Activated CD8-positive, alpha-beta T cell treated with anti-CD3 and anti-CD28 coated beads for 36 hours (primary cell): ENCODE measurements around the gene PLS3. TPM values are rescaled to one million over a fixed set of nuclear protein-coding genes. Genes with fewer than 3 reads are reported as not detected.

Experiments used
- ATAC-seq: fragments of 200-7000 bp; cut with Tn5 transposase; one replicate; pipeline ENCODE4 v1.10.0; 2021; ENCODE audit warnings: mild to moderate bottlenecking, moderate library complexity
- CTCF ChIA-PET: fragments of 350-600 bp; sonication (Branson Sonifier 250); formaldehyde crosslinking; loops from one replicate; lab custom pipeline; 2021; ENCODE audit warnings: antibody characterized with exemption; lab: Charles Lee
- POLR2A ChIA-PET: fragments of 350-600 bp; sonication (Branson Sonifier 250); formaldehyde crosslinking; loops from one replicate; lab custom pipeline; 2021; ENCODE audit warnings: antibody characterized with exemption; lab: Charles Lee
- DNase-seq: peaks from one replicate; pipeline ENCODE4 v3.0.0-alpha.2; 2020
- H3K27ac Mint-ChIP-seq: one replicate; pipeline ENCODE4 v1.8.0; 2021; ENCODE audit warnings: mild to moderate bottlenecking, mixed read lengths
- H3K27me3 Mint-ChIP-seq: one replicate; pipeline ENCODE4 v1.8.0; 2021; ENCODE audit warnings: mixed read lengths
- H3K36me3 Mint-ChIP-seq: one replicate; pipeline ENCODE4 v1.8.0; 2021; ENCODE audit warnings: low read depth, mixed read lengths
- H3K4me1 Mint-ChIP-seq: one replicate; pipeline ENCODE4 v1.8.0; 2021; ENCODE audit warnings: low read depth, mixed read lengths
- H3K4me3 Mint-ChIP-seq: one replicate; pipeline ENCODE4 v1.8.0; 2021; ENCODE audit warnings: mild to moderate bottlenecking, moderate library complexity, mixed read lengths
- H3K9me3 Mint-ChIP-seq: one replicate; pipeline ENCODE4 v1.8.0; 2021; ENCODE audit warnings: mixed read lengths
- intact Hi-C: fragments of 100-400 bp; cut with micrococcal nuclease; formaldehyde crosslinking; loops from one replicate; pipeline ENCODE4 v1.10.0; 2022
- total RNA-seq, 2 experiments: library from RNA; stranded (reverse); gene quantifications; one replicate each; pipeline ENCODE4 v1.2.3, GENCODE V29; 2021
- TF ChIP-seq, protein P1 (sequence below): fragments of 200-600 bp; IDR thresholded peaks from one replicate; pipeline ENCODE4 v1.8.0; 2022; ENCODE audit warnings: antibody characterized with exemption, mild to moderate bottlenecking

Gene PLS3
- total RNA-seq, 2 experiments from 2014 or later, result 2.0 to 2.2 TPM

DNA sequence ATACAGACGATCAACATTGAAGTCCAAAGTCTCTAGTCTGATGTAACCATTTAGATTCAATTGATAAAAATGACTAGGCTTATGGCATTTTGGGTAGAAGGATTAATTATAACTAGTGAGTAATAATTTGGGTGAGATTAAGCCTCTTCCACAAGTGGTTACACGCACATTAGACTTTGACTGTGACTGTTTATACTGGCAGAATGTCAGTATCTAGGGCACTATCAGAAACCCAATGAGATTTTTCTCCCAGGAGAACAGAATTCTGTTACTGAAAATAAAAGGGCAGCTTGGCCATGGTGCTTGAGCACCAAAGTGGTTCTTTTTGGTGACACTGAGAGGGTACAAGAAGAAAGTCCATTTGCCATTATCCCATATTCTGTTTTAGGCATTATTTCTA lies 3.3 kb downstream of the PLS3 start:
- POLR2A ChIA-PET, result no interaction called here

DNA sequence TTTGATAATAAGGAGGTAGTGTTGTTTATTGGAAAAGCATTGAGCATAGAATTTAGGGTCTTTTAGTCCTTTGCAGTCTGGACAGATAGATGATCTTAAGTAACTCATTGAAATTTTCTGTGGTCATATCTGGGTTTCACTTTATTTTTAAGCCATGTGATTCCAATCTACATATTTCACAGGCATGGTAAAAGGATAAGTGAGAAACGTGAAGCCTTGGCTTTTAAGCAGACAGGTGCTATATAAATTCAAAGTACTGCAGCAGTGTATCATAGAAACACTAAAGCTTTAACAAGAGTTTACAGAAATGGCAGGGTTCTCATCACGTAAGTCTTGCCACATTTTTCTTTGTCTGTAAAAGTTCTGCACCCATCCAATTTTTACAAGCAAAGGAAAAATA lies 4.9 kb downstream of the PLS3 start:
- H3K27me3 Mint-ChIP-seq, result peaks cover 5% of the 10 kb centered on the region
- ChIA-PET POLR2A (no interaction called here), CTCF (no interaction called here)
- H3K27ac Mint-ChIP-seq, result no peak overlapping the region
- ATAC-seq (no peak), DNase-seq (no peak)
- no peaks in the 10 kb centered on the region for H3K4me1 Mint-ChIP-seq
- TF ChIP-seq, protein P1, sequence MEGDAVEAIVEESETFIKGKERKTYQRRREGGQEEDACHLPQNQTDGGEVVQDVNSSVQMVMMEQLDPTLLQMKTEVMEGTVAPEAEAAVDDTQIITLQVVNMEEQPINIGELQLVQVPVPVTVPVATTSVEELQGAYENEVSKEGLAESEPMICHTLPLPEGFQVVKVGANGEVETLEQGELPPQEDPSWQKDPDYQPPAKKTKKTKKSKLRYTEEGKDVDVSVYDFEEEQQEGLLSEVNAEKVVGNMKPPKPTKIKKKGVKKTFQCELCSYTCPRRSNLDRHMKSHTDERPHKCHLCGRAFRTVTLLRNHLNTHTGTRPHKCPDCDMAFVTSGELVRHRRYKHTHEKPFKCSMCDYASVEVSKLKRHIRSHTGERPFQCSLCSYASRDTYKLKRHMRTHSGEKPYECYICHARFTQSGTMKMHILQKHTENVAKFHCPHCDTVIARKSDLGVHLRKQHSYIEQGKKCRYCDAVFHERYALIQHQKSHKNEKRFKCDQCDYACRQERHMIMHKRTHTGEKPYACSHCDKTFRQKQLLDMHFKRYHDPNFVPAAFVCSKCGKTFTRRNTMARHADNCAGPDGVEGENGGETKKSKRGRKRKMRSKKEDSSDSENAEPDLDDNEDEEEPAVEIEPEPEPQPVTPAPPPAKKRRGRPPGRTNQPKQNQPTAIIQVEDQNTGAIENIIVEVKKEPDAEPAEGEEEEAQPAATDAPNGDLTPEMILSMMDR, result no peak
- no peak overlapping the region for H3K4me3 Mint-ChIP-seq
- no peaks in the 10 kb centered on the region for H3K9me3 Mint-ChIP-seq
- H3K36me3 Mint-ChIP-seq, result no peaks in the 10 kb centered on the region
- intact Hi-C loops, result loop anchor here (10.0 kb wide), 1 partner anchor 59 kb away; no protein-coding TSS in a partner anchor

More for the DNA sequence above, 3.3 kb downstream of the PLS3 start:
- Mint-ChIP-seq H3K4me3 (no peak overlapping the region), H3K4me1 (no peaks in the 10 kb centered on the region), H3K27me3 (peaks cover 14% of the 10 kb centered on the region), H3K36me3 (no peaks in the 10 kb centered on the region), H3K9me3 (no peaks in the 10 kb centered on the region), H3K27ac (no peak overlapping the region)
- intact Hi-C loops, result loop anchor here (10.0 kb wide), 1 partner anchor 61 kb away; no protein-coding TSS in a partner anchor
- no peak for DNase-seq
- TF ChIP-seq, protein P1, result no peak
- CTCF ChIA-PET, result no interaction called here
- no peak for ATAC-seq

DNA sequence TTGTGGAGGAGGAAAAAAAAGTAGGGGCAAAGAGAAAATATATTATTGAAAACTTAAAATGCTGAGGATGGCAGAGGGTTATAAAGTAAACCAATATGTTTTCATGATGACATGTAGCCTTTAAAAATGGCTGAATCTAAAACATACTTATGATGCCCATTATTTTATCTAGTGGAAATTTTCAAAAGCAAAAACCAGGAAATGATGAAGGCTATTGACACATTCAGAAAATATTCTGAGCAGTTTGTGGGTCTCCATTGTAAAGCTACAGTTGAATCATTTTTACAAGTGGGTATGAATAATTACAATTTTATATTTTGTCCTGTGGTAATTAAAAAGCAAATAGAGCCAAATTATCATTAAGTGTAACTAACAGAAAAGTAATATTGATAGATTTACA lies 10.7 kb downstream of the PLS3 start:
- no peaks in the 10 kb centered on the region for H3K36me3 Mint-ChIP-seq
- no peak for ATAC-seq
- DNase-seq, result no peak
- no peaks in the 10 kb centered on the region for H3K4me1 Mint-ChIP-seq
- no peaks in the 10 kb centered on the region for H3K27me3 Mint-ChIP-seq
- intact Hi-C loops, result no loop called here
- no peaks in the 10 kb centered on the region for H3K9me3 Mint-ChIP-seq
- TF ChIP-seq, protein P1, result no peak
- no peak overlapping the region for H3K4me3 Mint-ChIP-seq
- H3K27ac Mint-ChIP-seq, result no peak overlapping the region
- ChIA-PET CTCF (no interaction called here), POLR2A (no interaction called here)

DNA sequence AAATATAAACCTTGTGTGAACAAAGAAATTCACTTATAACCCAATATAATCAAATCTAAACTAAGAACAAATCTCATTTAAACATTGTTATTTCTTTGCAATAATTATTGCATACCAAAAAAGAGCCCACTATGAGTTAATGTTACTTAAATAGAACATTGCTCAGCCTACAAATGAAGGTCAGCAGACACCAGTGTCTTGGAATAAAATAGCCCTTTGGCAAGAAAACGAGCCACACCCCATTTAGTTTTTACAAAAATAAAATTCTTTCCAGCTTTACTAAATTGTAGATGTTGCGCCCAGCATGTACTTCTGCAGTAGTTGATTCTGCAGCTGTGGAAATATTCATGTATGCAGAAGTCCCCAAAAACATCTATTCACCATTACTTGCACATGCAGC lies 12.2 kb downstream of the PLS3 start:
- H3K4me3 Mint-ChIP-seq, result no peak overlapping the region
- intact Hi-C loops, result no loop called here
- TF ChIP-seq, protein P1, result no peak
- POLR2A ChIA-PET, result no interaction called here
- CTCF ChIA-PET, result no interaction called here
- no peaks in the 10 kb centered on the region for H3K36me3 Mint-ChIP-seq
- no peaks in the 10 kb centered on the region for H3K27me3 Mint-ChIP-seq
- no peak overlapping the region for H3K27ac Mint-ChIP-seq
- no peak for DNase-seq
- no peaks in the 10 kb centered on the region for H3K9me3 Mint-ChIP-seq
- no peaks in the 10 kb centered on the region for H3K4me1 Mint-ChIP-seq
- ATAC-seq, result no peak

DNA sequence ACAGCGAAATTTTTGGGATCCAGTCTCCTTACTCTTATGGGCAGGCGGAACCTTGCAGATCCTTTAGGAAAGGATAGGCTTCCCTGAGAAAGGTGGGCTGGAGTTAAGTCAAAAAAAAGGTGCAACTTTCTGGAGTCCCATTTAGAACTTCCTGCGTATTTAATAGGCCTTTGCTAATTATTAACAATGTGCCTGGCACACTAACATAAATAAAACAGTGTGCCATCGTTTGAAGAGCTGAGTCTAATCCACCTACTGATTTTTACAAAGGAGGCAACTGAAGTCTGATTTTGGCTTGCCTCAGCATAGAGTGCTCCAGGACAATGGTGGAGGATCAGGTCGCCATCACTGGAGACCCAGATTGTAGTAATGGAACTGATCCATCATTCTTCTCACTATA lies 15.7 kb downstream of the PLS3 start:
- ATAC-seq, result no peak
- ChIA-PET CTCF (no interaction called here), POLR2A (no interaction called here)
- TF ChIP-seq, protein P1, result no peak
- Mint-ChIP-seq H3K9me3 (no peaks in the 10 kb centered on the region), H3K36me3 (no peaks in the 10 kb centered on the region), H3K4me3 (no peak overlapping the region), H3K4me1 (peaks cover 6% of the 10 kb centered on the region), H3K27ac (no peak overlapping the region), H3K27me3 (no peaks in the 10 kb centered on the region)
- no peak for DNase-seq
- intact Hi-C loops, result no loop called here
